GM19438 (cell line): ENCODE results near the gene PEX11G.

Experiments used
- ATAC-seq: cut with Tn5 transposase; IDR thresholded peaks from one replicate; pipeline ENCODE4 v1.9.1; 2021; ENCODE audit warnings: low read depth; ENCODE audit not compliant: unreplicated experiment

The PEX11G gene

DNA sequence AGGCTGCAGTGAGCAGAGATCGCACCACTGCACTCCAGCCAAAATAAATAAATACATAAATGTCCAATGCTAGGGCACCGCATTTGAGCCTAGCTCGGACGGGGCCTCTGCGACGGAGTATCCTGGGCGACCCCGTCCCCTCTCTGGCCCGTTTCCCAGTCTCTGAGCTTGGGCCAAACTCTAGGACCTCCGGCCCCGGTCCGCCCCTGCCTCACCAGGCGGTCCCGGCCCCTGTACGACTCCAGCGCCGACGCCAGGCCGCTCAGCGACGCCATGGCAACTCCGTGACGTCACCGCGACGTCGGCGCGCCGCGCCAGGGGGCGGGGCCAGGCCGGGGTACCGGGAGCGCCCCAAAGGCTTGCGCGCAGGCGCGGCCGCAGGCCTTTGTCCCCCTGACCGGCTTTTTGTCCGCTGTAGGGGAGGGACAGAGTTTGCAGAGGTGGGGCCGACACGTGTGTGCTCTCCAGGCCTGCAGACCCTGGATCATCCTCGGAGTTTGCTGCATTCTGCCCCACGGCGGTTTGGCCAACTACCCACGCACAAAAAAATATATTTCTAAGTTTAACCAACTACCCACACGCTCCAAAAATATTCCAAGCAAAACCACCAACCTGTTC lies at the start of gene PEX11G:
TSS of gene PEX11G (minus strand) at position 300 of the 618 bp plus-strand sequence. CDS start at position 275, 25 bp downstream.
- peak; percentile 70 for ATAC-seq

DNA sequence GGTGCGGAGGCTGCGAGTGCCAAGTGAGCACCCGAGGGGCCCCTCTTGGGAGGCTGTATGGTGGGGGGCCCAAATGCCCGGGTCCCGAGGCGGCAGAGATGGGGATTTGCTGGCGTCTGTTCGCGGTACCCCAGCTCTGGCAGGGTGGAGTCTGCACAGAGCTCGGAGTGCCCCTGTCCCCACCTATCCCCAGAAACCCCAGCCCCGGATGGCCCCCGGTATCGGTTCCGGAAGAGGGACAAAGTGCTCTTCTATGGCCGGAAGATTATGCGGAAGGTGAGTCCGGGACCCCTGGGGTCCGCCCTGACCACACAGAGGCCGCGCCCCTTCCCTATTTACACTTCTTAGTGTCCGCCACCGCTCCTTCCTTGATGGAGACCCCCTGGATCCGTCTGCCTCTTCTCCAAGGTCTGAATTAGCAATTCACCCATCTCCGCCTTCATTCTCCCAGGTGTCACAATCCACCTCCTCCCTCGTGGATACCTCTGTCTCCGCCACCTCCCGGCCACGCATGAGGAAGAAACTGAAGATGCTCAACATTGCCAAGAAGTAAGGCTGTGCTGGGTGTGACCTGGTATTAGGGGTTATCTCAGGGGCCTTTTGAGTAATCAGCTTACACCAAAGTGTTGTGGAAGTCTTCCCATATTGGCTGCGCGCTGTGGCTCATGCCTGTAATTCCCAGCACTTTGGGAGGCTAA lies 47.3 kb upstream of the PEX11G start:
- peak; percentile 10 for ATAC-seq

DNA sequence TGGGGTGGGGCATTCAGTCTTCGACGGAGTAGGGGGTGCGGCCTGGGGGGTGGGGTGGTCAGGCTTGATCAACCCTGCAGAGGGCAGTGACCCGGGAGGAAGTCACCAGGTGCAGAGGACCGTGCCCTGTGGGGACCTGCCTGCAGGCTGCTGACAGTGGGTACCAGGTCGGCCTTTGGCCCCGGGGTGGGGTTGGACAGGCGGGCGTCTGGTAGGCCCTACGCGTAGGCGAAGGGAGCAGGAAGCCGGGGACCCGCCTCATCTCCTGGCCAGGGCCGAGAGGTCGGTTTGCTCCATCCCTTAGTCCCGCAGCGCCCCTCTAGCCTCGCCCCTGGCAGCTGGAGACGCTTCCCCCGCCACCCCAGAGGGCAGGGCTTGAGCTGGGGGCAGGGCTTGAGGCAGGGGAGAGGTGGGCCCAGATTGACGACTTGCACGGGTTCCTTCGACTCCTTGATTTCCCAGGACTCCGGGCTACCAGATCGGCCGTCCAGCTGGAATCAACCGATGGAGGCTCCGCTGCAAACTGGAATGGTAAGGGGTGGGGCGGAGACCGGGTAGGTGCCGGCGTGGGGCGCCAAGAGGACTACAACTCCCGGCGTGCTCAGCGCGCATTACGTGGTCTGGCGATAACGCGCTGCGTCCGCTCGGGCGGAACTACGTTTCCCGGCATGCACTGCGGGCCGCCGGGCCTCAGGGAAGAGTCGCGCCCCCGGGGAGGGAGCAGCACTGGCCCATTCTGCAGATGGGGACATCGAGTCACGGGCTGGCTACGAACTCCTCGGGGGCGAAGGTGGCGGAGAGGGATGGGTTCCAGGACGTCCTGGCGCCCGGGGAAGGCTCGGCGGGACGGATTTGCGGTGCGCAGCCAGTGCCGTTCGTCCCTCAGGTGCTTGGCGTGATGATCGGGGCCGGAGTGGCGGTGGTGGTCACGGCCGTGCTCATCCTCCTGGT lies 46.5 kb upstream of the PEX11G start, which contains the start of gene PNPLA6:
TSS of gene PNPLA6 (plus strand) at position 671 of the 951 bp plus-strand sequence. CDS start at position 743, 72 bp downstream.
- peak; percentile 63 for ATAC-seq

DNA sequence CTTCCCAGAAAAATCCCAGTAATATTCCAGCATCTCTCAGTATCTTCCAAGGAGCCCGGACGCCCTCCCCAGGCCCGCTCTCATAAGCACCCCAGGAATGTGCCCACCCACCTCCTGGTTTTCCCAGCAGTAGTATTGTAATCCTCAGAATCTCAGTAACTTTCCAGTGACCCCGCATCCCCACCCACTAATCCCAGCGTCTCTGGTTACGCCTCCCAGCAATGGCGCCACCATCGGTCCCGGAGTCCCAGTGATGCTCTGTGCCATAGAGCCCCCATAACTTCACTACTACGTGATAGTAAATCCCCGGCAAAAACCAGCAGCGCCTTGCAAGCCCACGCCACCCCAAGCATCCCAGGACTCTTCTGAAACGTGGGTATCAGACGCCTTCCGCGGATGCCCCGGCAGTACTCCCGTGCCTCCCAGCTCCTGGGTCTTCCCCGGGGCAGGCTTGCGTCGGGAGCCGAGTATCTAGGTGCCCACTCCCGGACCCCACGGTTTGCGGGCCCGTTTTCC lies 45.8 kb upstream of the PEX11G start:
- peak; percentile 16 for ATAC-seq

DNA sequence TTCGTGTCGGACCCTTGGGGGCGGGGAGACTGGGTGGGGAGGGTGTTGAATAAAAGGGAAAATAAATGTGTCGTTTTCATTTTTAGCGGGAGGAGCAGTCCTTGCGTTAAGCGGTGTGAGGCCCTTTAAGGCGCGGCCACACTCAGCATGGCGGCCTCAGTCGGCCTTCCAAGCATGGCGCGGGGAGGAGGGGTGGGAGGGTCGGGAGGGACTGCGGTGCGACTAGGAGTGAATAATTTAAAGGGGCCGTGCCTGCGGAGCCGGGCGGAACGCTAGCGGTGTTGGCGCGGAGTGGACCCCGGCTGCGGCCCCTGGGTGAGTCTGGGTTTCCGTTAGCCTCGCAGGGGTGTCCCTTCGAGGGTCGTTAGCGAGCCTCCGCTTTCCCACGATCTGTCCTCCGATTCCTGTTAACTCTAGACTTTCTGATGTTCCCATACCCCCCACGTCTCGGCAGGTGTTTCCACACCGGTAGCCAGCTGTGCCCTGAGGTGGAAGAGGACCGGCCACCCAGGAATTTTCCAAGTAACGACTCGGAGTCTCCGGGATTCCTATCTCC lies 45.2 kb upstream of the PEX11G start:
- no peak for ATAC-seq

DNA sequence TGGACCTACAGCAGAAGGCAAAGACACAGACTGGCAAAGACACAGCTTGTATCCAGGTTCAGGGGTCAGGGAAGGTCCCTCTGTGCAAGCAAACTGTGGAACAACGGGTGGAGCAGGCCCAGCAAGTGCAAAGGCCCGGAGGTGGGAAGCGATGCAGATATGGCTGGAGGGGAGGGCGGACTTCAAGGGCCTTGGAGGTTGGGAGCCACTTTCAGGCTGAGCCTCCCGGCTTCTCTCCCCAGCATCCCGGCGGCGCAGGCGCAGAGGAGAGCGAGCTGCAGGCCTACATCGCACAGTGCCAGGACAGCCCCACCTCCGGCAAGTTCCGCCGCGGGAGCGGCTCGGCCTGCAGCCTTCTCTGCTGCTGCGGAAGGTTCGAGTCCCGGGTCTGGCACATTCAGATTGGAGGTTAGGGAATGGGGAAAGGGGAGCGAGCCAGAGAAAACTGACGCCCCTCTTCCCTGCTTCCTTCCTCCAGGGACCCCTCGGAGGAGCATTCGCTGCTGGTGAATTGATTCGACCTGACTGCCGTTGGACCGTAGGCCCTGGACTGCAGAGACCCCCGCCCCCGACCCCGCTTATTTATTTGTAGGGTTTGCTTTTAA lies 44.5 kb upstream of the PEX11G start:
- no peak for ATAC-seq

DNA sequence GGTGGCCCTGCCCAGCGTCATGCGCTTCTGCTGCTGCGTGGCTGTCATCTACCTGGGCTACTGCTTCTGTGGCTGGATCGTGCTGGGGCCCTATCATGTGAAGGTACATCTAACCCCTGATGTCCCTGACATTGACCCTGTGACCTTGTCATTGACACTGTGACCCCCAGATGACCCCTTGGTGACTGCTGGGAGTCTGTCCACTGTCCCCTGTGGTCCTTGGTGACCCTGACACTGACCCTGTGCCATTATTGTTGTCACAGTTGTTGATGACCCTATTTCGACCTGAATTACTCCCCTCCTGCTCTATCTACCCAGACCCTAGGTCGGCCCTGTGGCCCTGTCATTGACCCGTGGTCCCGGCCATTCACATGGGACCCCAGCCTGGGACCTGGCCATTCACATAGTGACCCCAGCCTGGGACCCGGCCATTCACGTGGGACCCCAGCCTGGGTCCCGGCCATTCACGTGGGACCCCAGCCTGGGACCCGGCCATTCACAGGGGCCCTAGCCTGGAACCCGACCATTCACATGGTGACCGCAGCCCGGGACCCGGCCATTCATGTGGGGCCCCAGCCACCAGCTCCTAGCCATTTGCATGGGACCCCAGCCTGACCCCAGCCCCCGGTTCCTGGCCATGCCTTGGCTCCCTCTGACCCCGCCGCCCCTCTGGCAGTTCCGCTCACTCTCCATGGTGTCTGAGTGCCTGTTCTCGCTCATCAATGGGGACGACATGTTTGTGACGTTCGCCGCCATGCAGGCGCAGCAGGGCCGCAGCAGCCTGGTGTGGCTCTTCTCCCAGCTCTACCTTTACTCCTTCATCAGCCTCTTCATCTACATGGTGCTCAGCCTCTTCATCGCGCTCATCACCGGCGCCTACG lies 41.0 kb upstream of the PEX11G start:
- ATAC-seq: no peak

DNA sequence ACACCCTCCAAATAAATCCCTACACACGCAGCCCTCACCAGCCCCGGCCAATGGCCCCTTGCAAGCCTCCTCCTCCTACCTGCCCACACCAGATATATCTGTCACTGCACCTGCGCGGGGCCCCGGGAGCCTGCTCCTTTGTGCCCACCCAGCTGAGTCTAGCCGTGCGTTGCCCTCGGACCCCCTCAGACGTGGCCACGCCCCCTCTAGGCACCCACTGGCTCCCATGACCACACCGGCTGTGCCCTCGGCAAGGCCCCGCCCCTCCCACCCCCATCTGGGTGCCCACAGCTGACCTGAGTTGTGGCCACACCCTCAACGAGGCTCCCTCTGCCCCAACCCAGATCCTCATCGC lies 40.4 kb upstream of the PEX11G start:
- no peak for ATAC-seq

DNA sequence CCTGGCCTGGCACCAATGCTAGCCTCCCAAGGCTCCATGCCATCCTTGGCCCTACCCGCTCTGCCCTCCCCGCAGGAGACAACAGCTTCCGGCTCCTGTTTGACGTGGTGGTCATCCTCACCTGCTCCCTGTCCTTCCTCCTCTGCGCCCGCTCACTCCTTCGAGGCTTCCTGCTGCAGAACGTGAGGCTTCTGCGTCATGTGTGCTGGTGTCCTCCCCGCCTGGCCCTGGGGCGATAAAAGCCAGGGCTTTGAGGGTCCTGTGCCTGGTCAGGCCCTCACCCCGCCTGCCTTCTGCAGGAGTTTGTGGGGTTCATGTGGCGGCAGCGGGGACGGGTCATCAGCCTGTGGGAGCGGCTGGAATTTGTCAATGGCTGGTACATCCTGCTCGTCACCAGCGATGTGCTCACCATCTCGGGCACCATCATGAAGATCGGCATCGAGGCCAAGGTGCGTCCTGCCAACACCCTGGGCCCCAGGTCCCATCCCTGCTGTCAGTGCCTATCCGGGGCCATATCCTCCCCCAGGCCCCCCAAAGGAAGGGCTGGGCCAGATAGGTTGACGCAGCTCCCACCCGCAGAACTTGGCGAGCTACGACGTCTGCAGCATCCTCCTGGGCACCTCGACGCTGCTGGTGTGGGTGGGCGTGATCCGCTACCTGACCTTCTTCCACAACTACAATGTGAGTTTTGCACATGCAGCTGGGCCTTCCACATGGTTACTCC lies 39.8 kb upstream of the PEX11G start:
- ATAC-seq: no peak

DNA sequence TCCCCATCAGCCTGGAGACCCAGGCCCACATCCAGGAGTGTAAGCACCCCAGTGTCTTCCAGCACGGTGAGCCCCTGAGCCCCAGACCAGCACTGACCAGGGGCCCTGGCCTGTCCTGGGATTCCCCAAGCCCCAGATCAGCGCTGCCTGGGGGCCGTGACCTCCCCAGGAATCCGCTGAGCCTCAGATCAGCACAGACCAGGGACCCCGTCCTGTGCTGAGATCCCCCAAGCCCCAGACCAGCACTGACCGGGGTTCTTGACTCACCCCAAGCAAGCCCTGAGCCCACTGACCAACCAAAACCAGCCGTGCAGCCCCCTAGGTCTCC lies 39.3 kb upstream of the PEX11G start:
- no peak for ATAC-seq

DNA sequence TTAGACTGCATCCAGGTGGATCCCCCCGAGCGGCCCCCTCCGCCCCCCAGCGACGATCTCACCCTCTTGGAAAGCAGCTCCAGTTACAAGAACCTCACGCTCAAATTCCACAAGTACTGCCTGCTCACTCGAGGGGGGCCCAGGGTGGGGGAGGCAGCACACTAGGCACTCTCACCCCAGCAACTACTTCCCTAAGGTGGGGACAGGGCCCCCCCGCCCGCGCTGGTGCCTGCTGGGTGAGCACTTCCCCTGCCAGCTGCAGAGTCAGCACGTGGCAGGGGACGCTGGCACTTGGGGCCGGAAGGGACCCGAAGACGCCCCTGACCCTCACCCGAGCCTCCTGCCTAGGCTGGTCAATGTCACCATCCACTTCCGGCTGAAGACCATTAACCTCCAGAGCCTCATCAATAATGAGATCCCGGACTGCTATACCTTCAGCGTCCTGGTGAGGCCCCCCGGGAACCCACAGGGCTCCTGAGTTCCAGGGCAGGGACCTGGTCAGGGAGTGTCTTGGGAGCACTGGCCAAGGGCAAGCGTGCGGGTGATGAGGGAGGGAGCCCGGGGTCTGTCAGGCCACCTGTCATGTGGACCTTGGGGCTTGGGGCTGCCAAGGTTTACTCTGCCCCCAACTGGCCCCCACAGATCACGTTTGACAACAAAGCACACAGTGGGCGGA lies 38.8 kb upstream of the PEX11G start:
- ATAC-seq: no peak

DNA sequence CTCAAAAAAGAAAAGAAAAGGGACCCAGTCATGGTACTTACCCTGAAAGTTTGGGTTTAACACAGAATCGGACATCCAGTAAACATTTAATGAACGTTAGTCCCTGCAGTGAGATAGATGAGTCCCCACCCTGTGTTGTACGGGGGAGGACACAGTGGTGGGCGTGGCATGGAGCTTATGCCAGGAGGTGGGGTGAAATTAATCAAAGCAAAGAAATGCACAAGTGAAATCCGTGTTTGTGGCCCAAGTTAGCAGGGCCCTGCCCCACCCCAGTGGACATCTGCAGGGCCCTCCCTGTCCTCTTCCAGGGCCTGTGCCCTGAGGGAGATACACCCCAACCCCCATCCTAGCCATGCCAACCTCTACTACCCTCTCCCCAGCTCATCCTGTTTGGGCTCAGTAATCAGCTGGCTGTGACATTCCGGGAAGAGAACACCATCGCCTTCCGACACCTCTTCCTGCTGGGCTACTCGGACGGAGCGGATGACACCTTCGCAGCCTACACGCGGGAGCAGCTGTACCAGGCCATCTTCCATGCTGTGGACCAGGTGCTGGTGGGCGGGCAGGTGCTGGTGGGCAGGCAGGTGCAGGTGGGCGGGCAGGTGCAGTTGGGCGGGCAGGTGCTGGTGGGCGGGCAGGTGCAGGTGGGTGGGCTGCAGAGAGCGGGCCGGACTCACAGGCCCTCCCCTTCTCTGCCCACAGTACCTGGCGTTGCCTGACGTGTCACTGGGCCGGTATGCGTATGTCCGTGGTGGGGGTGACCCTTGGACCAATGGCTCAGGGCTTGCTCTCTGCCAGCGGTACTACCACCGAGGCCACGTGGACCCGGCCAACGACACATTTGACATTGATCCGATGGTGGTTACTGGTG lies 37.5 kb upstream of the PEX11G start:
- ATAC-seq: no peak

DNA sequence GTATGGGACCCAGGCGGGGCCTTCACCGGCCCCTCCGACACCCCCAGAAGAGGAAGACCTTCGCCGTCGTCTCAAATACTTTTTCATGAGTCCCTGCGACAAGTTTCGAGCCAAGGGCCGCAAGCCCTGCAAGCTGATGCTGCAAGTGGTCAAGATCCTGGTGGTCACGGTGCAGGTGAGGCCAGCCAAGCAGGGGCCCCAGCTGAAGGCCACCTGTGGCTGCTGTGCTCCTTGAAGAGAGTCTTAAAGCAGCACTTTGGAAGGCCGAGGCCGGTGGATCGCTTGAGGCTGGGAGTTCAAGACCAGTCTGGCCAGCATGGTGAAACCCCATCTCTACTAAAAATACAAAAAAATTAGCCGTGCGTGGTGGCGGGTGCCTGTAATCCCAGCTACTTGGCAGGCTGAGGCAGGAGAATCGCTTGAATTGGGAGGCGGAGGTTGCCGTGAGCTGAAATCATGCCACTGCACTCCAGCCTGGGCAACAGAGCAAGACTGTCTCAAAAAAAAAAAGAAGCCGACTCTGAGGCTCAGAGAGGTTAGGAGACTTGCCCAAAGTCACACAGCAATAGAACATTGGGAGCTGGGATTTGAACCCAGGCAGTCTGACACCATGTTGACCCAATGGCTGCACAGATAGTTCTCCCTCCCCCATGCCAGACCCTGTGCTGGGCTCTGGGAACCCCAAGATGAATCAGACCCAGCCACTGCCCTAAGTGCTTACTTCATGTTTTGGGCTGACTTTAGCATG lies 36.3 kb upstream of the PEX11G start:
- no peak for ATAC-seq

DNA sequence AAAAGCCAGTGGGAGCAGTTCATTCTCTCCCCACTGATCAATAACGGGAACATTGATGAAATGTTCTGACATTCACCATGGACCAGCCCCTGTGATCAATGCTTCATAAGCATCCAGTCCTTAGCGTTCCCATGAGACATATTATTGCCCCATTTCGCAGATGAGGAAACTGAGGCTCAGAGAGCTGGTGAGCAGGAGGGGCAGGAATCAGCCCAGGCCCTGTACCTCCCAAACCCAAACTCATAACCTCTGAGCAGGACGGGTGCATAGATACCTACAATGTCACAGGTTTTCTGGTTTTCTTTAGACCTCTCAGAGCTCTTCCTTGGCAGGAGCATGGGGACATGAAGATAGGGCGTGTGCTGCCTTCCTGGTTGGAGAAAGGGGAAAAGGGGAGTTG lies 35.7 kb upstream of the PEX11G start:
- no peak for ATAC-seq

DNA sequence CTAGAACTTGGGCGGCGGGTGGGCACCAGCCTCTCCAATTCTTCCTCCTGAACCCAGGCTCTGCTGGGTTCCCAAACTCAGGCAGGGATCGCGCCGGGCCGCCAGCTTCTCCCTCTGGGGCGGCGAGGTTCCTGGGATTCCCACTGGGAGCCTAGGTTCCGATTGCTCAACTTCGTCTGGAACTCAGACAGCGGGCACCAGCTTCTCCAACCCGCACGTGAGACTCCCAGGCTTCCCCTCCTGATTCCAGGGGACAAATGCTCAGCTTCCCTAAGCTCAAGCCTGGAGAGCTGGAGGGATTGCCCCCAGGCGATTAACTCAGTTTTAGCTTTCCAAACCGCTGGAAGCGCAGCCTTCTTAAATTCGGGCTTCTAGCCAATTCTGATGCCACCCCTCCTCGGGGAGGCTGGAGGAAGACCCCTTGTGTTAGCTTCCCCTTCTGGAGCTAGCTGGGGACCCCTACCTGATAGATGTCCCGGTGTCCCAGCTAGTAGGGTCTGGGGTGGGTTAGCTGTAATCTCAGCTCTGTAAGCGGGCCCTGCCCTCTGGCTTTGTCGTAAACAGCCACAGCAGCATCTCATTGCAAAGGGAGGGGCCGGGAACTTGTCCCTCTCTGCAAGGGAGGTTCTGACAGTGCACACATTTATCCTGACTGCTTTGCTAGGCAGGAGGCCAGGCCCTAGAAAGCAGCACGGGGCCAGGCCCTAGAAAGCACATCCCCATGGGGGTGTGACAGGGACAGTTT lies 34.3 kb upstream of the PEX11G start:
- ATAC-seq: no peak
